PC-9 (cell line): ENCODE measurements around the gene ACSF2.

Experiments
- CTCF ChIP-seq: fragments of 200-600 bp; sonication (generic); conservative IDR thresholded peaks from 2 replicates; pipeline ENCODE4 v1.6.1; 2017; ENCODE audit warnings: mixed run types, antibody characterized with exemption, mild to moderate bottlenecking, moderate library complexity
- EZH2 ChIP-seq: fragments of 200-600 bp; sonication (generic); IDR thresholded peaks from 2 replicates; pipeline ENCODE4 v1.8.0; 2017; ENCODE audit warnings: antibody characterized with exemption, low read depth

GRCh38 chr17:50382931-50383330 is 43.1 kb upstream of the ACSF2 start:
- TF ChIP-seq CTCF (no peak), EZH2 (no peak)
